ENCODE measurements around the gene CLCN5.

CLCN5 gene

GRCh38 chrX:49988143-49988542 is 65.7 kb downstream of the CLCN5 start:
- TF ChIP-seq CTCF (IDR thresholded peaks at IDR 0.05; ENCODE audit: low read depth, low read length, missing control alignments) = no peak
- in situ Hi-C loops (cut with HindIII; ENCODE audit: low sequenced_read_pairs) = no loop called here
- no peak overlapping the region for H3K4me3 ChIP-seq (ENCODE audit: low read depth, low read length)
- no peak for DNase-seq (ENCODE audit: low read depth)

- in situ Hi-C loops (cut with HindIII; ENCODE audit: low sequenced_read_pairs) = no loop called here
- no peak for TF ChIP-seq CTCF (IDR thresholded peaks at IDR 0.05; ENCODE audit: low read depth, low read length, missing control alignments)
- H3K4me3 ChIP-seq (ENCODE audit: low read depth, low read length) = no peak overlapping the region
- no peak for DNase-seq (ENCODE audit: low read depth)
Observed at GRCh38 chrX:49991758-49992157, 69.4 kb downstream of the CLCN5 start.

DNA sequence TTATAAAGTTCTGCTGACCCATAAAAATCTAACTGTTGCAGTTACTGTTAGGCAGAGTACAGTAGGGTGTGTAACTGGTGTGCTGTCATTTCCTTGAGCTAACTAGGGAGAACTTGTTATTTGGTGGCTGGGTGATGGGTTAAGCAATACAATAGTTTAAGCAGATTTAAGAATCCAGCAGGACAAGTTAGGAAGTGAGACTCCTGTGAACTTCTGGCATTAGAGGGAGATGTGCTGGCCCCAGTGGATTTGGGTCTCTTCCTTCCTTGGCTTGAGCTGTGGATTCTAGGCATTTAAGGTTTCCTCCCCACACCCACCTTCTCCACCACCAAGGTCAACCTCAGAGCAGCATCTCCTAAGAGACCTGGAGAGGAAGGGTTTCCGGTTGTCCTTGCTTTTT is 70.5 kb downstream of the CLCN5 start:
- no peak overlapping the region for H3K4me3 ChIP-seq (ENCODE audit: low read depth, low read length)
- no peak for TF ChIP-seq CTCF (IDR thresholded peaks at IDR 0.05; ENCODE audit: low read depth, low read length, missing control alignments)
- in situ Hi-C loops (cut with HindIII; ENCODE audit: low sequenced_read_pairs) = no loop called here
- DNase-seq (ENCODE audit: low read depth) = no peak

- in situ Hi-C loops (cut with HindIII; ENCODE audit: low sequenced_read_pairs) = no loop called here
- TF ChIP-seq CTCF (IDR thresholded peaks at IDR 0.05; ENCODE audit: low read depth, low read length, missing control alignments) = no peak
- no peak for DNase-seq (ENCODE audit: low read depth)
- H3K4me3 ChIP-seq (ENCODE audit: low read depth, low read length) = no peak overlapping the region
Observed at GRCh38 chrX:49993661-49994060, 71.3 kb downstream of the CLCN5 start.

DNA sequence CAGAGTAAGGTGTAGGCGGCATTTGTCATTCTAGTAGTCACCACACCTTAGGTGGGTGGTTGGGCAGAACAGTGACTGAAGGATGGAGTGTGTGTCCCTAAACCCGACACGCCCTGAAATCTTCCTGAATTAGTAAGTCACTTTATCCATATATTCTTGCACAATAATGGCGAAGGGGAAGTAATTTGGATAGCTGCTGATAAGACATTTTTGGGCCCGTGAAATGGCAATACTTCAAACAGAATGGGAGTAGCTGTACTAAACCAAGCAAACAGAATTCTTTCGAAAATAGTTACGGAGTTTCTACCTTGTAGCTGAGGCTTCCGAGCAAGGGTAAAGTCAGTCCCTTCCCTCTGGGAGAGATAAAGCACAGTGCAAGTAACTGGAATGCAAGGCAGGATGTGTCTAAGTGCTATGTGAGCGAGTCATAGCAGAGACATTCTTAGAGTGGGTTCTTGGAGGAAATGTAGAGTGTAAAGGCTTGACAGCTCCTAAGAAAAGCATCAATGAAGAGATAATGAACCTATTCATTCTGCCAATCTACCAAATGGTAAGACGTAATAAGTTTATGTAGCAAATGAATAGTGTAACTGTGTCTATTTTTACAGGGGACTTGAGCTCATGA is 72.8 kb downstream of the CLCN5 start:
- H3K4me3 ChIP-seq (ENCODE audit: low read depth, low read length) = no peak overlapping the region
- no peak for DNase-seq (ENCODE audit: low read depth)
- in situ Hi-C loops (cut with HindIII; ENCODE audit: low sequenced_read_pairs) = no loop called here
- no peak for TF ChIP-seq CTCF (IDR thresholded peaks at IDR 0.05; ENCODE audit: low read depth, low read length, missing control alignments)

DNA sequence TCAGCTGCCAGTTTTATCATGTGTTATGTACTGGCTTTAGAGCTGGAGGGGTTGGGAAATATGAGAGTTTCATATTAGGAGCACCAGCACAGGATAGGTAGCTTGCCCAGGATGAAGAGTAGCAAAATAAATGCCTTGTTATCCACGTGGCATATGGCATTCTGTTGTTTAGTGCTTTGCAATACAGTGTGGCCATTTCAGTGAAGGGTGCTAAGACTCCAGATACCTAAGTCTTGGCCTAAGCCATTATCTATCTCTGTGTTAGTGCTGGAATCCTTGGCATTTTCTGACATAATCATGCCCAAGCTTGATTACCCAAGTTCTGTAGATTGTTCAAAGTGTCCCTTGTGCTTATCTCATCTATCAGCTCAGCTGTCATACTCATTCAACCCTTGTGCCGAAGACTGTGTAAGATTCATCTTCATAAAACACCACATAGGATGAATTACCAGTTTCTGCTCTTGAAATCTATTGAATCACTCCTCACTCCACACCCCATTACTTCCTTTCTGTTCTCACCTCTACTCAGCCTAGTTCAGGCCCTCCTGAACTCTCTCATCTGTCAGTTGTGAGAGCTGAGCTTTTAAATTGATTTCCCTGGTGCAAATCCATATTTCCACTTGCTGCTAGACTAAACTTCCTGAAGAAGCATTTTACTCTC is 73.5 kb downstream of the CLCN5 start:
- DNase-seq (ENCODE audit: low read depth) = no peak
- H3K4me3 ChIP-seq (ENCODE audit: low read depth, low read length) = no peak overlapping the region
- TF ChIP-seq CTCF (IDR thresholded peaks at IDR 0.05; ENCODE audit: low read depth, low read length, missing control alignments) = no peak
- in situ Hi-C loops (cut with HindIII; ENCODE audit: low sequenced_read_pairs) = no loop called here

Data from astrocyte of the cerebellum (primary cell).